ENCODE measurements around the gene ARHGEF37.
"Not testable (repeated sequence)": the region's sequence is repeated elsewhere in the genome, so short reads cannot be mapped to it uniquely, and the experiment has no call there.

ARHGEF37 gene

DNA sequence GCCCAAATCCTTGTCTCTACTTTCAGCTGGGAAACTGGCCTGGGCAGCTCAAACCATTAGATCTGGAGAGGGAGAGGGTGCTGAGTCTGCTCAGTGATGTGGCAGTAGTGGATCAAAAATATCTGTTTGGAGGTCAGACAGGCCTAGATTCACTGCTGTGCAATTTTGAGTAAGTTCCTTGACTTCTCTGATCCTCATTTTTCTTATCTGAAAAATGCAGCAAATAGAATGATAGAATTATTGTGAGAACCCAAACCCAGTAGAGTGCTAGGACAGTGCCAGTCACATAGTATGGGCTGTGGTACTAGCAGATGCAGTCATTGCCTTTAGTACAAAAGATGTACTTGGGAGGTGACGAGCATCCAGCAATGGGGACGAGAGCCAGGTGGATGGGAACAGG, 50.2 kb downstream of the ARHGEF37 start:
- DNase-seq, result no peak

DNA sequence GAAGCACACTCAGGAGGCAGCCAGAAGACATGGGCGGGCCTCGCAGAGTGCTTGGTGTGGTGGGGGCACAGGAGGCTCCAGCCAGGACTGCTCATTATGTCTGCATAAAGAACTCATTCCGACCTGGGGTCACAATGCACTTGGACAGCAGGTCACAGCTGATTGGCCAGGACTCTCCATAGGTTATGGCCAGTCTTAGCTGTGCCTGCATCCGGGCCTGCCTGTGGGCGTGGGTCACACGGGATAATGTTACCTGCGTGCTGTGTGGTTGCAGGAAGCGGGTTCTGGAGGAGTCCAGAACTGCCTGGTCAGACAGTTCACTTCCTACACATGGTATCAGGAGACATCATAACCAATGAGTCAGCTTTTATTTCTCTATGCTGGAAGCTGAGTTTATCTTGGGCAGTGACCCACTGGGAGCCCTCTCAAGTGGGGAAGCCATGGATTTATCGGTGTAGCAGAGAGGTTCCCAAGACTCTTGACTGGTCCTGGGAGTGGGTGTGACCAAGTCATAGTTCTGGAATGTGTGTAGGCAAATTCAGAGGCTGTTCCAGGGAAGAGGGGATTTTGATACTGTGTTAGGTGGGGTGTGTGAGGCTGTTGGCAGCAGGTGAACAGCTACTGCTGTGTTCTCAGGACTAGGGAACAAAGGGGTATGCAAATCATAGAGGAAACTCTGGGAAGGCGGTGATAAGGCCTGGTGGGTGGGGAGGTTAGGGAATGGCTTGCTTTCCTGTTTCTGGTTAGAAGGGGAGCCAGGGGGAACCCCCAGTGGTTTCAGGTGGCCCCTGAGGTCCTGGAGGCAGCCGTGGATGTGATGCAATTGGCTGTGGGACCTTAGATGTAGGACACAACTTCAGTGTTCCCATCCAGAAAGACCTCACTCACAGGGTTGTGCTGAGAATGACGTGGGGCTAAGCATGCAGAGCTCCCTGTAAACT, 51.3 kb downstream of the ARHGEF37 start:
- DNase-seq, result peak; percentile 27

DNA sequence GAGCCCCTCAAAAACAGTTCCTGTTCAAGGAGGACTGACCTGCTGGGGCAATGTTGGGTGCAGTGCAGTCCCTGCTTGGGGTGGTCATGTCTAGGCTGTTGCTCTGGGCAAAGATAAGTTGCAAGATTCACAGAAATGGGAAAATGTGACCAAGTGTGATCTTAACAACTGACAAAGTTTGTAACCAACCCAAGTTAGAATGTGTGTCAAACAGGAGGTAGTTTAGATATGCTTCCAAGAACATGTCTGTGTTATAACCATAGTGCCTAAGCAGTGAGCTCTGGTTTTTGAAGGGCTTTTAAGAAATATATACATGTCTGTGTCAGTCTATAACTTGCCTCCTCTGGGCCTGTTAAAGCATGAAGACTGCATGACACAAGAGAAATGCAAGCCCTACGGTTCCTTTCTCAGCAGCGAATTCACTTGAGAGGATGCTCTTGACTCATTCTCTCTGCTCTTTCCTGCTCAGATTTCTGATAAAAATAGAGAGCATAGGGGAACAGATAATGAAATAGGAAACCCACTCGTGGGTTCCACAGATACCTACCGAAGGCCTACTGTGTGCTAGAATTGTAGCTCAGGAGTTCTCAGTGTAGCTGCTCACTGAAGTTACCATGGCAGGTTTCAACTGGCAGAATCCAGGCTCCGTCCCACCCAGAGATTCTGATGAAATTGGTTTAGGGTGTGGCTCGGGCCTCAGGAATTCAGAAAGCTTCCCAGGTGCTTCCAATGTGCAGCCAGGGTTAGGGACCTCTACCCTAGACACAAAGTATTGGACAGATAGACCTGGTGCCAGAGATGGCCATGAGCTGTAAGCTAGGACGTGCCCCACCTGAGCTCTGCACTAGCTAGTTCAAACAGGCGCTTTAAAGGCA, 52.4 kb downstream of the ARHGEF37 start:
- no peak for DNase-seq

DNA sequence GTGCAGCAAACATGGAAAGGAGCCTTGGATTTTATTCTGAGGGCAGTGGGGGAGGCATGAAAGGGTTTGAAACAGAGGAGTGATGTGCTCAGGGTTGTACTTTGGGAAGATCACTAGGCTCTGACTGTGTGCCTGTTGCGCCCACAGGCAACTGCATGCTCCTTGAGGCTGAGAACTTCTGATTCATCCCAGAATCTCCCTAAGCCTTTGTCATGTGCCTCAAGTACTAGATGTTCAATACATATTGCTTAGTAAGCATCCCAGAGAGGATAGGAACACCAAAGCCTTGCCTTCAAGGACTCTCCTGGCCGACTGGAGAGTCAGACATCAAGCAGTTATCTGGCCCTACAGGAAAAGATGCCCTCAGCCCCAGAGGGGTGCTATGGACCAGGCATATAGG, 54.1 kb downstream of the ARHGEF37 start:
- no peak for DNase-seq

DNA sequence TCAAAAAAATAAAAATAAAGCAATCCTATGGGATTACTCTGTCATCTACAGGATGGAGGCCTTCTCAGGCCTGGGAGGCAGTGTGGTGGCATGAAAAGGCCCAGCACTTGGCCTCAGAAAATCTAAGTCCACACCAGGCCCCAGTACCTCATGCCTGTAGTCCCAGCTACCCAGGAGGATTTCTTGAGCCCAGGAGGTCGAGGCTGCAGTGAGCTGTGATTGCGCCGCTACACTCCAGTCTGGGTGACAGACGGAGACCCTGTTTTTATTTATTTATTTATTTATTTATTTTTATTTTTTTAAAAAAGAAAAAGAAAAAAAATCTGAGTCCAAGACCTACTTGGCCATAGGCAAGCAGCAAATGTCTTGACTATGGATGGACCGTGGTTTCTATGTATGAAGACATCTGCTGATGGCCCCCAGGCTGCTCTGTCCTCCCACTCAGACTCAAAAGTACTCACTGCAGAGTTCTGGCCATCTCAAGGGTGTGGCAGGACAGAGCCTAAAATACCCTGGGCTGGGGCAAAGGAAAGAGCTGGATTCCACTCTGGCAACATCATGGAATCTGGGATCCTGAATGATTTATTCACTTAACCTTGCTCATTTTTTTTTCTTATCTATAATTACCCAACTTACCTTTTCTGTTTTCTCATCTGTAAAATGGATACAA, 55.0 kb downstream of the ARHGEF37 start:
- no peak for DNase-seq

DNA sequence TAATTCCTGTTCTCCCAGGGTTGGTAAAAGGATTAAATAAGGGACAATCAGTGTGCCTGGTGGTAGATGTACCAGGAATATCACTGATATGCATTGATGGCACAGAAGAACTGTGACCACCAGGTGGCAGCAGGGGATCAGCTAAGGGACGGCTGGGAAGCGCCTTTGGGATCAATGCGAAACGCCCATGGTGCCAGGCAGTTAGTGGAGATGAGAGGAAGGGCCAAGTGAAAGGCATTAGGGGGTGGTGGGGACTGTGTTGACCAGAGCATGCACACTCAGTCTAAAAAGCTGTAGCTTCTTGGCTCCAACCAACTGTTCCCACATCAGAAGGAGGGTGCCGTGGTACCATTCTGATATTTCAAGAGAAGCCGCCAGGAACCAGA, 55.6 kb downstream of the ARHGEF37 start:
- peak; percentile 28 for DNase-seq

DNA sequence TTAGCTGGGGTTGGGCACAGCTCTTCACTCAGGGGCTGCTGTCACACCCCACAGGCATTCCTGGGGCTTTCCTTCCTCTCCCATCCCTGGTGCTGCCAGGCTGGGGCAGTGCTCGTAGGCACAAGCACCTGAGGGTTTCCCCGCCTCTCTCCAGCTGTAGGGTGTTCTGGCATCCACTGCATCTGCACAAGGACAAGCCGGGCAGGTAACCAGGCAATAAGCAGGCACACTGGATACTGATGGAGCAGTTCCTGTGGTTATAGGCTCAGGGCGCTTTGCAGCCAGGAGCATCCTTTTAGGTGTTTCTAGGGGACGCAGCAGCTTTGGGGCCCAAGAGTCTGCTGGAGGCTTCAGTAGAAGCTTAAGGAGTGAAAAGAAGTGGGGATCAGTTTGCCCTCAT, 56.8 kb downstream of the ARHGEF37 start:
- DNase-seq, result no peak

DNA sequence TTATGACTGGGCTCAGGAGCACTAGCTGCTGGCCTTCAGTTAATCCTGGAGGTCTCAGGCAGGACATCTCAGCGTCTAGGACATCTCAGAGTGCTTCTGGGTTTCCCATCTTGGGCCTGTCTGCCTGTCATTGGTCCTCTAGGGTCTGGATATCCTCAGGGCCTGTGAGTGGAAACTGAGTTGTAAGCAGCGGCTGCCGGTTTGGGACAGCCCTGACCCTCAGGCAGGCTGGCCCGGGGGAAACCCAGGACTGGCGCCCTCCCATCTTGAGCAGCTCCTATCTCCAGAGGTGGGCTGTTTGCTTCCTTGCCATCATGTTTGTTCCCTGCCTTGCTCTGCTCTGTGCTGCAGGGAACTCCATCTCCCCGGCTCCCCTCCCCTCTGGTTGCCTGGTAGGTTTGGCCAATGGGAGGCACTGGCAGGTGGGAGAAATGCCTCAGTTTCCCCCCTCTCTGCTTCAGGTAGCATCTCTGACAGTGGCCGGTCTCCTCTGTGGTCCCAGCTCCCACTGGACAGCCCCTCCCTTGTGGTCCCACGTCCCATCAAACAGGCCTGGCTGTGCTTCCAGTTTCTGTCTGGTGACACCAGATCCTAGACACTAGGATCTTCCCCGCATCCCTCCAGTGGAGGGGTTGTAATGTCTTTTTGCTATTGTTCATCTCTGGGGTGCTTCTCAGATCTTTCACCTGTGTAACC, 57.4 kb downstream of the ARHGEF37 start:
- DNase-seq, result no peak

DNA sequence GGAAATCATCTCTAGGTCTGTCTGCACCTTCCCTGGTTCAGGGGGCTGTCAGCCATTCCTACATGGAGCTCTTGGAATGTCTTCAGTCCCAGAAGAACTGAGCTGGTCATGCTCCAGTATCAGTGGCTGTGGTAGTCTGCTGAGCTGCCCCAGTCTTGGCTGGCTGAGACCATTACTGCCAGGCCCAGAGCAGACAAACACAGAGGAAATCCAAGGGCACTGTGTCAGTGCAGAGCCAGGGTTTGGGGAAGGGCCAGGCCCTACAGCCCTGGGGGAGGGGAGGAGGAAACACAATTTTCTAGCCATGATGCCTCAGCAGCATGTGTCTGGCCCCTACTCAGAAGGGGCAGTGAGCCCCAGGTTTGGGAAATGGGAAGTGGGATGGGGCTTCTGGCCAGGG, 58.4 kb downstream of the ARHGEF37 start:
- no peak for DNase-seq

DNA sequence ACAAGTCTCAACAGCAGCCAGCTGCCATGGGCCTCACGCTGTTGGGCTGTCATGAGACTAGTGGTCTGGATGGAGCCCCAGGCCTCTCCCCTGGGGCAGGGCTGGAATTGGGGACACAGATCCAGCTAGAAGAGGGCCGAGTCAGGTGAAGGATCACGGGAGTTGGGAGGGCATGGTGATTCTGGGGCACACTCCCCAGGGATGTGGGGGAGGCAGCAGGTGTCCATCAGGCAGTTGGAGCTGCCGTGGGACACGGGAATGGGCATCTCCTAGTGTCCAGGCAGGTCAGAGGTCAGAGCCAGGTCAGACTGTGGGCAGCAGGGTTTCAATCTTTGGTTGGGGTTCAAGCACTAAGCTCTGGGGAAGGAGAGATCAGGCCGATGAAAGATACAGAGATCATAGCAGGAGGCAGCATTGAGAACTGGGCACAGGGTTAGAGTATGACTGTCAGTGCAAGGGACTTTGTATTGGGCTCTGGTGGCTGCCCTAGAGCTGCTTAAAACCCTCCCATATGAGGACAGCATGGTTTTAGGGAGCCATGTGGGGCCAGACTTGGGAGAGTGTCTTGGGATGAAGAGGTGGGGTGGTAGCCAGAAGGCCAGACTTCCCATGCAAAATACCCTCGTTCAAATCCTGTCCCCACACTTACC, 59.2 kb downstream of the ARHGEF37 start:
- no peak for DNase-seq

DNA sequence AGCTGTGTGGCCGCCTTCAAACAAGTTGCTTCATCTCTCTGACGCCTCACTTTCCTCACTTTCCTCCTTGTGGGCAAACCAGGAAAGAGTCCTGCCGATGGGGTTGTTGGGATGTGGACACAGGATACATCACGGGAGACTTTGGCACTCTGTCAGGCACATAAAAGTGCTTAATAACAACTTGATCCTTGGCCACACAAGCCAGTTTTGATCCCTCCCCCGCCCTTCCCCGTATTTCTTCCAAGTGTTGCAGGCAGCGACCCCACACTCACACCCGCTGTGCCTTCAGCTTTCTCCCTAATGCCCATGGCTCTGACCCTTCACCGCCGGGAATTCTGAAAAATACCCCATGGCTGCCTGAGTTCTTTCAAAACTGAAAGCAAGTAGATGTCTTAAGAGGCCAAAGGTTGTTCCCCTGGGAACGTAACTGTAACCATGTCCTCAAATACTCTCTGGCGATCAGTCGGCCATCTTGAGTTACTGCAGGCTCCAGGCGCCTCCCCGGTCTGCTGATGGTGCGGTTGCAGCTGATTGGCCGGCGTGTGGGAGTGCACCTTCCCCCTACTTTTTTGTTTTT, 59.8 kb downstream of the ARHGEF37 start:
- no peak for DNase-seq

DNA sequence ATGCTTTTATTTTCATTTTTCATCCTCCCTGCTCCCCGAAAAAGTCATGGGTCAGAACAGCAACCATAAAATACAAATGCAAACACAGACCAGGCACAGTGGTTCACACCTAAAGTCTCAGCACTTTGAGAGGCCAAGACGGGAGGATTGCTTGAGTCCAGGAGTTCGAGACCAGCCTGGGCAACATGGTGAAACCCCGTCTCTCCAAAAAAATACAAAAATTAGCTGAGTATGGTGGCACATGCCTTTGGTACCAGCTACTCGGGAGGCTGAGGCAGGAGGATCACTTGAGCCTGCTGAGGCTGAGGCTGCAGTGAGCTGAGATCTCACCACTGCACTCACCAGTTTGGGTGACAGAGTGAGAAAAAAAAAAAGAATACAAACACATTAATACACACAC, 60.3 kb downstream of the ARHGEF37 start:
- no peak for DNase-seq

DNA sequence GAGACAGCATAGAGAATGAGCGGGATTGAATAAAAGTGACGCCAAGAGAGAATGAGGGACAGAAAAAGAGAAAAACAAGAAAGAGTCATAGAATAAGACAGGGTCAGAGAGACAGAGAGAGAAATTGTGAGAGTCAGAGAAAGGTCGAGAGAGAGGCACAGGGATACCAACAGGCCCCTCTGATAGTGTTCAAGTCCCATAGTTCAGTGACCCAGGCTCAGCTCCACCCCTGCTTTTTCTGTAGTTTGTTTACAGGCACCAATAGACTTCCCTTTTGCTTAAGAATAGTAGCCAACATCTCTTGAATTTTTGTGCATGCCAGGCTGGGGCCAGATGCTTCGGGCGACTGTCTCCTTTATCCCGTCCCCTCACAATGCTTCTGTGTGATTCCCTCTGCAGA, 62.5 kb downstream of the ARHGEF37 start:
- DNase-seq, result no peak

DNA sequence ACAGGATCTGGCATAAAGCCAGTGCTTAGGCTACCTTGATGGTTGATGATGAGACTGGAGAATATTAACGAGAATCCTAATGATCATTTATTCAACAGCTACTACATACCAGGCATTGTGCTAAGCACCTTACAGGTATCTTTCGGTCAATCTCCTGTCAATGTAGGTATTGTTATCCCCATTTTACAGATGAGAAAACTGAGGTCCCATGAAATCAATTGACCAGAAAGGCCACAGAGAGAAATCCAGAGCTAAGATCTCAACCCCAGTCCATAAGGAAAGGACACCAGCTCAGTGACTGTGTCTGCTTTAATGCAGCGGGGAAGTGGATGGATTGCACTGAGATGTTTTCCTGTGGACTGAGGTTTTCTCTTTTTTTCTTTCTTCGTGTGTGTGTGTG, 63.3 kb downstream of the ARHGEF37 start:
- no peak for DNase-seq

DNA sequence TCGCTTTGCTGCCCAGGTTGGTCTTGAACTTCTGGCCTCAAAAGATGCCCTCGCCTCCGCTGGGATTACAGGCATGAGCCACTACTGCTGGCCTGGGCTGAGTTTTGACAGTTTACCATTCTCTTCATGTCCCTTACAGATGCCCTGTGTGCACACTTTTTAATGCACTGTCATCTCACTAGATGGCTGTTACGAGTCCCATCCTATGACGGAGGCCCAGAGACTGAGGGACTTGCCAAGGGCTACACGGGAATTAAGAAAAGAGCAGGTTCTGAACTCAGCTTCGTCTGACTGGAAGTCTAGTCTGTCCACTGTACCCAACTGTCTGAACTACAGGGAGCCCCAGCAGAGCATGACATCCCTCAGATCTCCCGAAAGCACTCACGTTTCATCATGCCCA, 63.9 kb downstream of the ARHGEF37 start:
- DNase-seq, result no peak

DNA sequence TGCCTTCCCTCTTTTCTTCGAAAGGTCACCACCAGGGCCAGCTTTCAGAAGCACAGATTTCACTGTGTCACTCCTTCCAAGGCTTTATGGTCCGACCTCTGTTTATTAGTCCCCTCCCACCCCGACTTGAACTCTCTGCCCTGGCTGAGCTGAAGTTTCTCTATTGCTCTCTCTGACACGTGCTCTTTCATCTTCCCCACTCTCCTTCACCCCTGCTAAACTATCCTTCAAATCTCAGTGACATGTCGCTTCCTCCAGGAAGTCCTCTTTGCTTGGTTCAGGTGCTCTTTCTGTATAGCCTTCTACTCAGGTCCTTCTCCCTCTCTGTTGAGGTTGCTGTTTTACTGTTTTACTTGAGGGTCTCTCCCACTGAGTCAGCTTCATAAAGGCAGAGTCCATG, 64.4 kb downstream of the ARHGEF37 start:
- DNase-seq, result no peak

DNA sequence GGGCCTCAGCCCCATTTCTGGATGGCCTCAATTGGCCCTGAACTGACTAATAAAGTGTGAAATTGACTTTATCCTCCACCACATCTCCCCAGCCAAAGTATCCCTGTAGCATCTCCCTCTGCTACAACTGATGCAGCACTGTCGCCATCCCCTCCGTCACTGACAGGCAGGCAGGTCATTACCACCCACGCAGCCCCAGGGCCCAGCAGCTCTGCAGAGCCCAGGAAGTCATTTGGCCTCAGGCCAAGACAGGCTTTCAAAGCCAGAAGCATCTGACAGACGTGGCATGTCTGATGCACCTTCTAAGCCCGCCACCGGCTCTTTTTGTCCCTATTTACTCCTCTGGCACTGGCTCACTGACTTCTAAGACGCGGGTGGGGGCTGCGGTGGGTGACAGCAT, 65.3 kb downstream of the ARHGEF37 start:
- DNase-seq, result peak; percentile 47

DNA sequence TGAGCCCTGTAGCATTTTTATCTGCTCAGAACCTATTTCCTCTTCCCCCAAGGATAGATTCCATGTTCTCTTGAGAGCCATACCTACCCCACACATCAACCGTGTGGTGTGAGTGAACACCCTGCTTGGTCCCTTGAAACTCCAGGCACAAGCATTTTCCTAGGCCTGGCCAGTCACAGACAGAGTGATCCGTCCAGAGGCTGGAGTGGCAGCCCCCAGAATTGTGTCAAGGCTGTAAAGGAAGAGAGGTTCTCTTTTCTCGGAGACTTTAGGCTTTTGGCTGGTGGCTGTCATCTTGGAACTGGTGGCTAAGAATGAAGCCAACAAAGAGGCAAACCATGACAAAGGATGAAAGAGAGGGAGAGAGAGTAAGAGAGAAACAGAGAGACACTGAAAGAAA, 66.0 kb downstream of the ARHGEF37 start:
- no peak for DNase-seq

DNA sequence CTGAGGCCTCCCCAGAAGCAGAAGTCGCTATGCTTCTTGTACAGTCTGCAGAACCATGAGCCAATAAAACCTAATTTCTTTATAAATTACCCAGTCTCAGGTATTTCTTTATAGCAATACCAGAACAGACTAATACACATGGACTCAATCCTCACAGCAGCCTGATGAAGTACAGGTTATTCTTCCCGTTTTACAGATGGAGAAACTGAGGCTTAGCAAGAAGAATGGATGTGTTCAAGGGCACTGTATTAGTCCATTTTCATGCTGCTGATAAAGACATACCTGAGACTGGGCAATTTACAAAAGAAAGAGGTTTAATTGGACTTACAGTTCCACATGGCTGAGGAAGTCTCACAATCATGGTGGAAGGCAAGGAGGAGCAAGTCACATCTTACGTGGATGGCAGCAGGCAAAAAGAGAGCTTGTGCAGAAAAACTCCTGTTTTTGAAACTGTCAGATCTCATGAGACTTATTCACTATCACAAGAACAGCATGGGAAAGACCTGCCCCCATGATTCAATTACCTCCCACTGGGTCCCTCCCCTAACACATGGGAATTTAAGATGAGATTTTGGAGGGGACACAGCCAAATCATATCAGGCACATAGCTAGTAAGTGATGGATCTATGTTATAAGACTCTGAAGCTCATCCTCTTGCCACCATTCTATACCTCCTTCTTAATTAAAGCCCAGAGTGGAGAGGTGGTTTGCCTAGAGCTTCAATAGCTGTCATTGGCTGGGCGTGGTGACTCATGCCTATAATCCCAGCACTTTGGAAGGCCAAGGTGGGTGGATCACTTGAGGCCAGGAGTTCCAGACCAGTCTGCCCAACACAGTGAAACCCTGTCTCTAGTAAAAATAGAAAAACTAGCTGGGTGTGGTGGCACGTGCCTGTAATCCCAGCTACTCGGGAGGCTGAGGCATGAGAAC, 67.4 kb downstream of the ARHGEF37 start:
- DNase-seq, result peak; percentile 28

DNA sequence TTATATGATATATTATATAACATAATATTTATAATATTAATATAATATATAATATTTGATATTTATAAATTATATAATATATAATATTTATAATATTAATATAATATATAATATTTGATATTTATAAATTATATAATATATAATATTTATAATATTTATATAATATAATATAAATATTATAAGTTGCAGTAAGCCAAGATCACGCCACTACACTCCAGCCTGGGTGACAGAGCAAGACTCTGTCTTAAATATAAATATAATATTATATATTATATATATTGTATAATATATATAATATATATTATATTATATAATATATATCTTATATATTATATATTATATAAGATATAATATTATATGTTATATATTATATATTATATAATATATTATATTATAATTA, 68.4 kb downstream of the ARHGEF37 start:
- not testable (repeated sequence) for DNase-seq

DNA sequence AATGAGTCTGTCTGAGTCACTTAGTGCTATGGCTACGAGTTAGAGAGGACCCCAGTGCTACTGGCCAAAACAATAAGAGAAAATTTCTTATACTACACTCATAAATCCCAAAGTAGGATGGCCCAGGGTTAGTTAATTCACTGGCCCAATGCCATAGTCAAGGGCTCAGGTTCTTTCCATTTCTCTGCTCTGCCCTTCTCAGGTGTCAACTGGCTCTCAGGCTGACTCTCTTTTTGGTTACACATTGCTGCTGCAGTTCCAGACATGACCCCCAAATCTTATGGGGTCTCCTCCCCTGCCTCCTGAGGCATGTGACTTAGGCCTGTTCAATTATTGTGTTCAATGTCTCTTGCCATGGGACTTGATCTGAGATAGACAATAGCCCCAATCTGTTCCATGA, 70.4 kb downstream of the ARHGEF37 start:
- peak; percentile 21 for DNase-seq
